ENCODE results near the gene ACTR5.

DNA sequence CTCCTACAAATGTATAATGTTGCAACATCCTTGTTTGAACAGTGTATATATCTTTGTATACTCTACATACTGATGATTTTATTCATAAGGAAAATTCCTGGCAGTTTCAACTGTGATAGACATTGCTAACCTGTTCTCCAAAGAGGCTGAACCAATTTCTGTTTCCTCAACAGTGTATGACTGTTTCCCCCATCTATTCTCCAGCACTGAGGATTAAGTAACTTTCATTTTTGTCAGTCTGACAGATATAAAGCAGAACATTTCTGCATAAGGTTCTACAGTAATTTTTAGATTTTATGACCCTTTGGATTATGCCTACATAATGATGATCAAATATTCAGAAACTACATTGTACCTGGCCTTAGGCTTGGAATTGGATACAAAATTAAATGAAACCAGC is 67.2 kb downstream of the ACTR5 start:
- TF ChIP-seq YY1 (IDR thresholded peaks at IDR 0.05; ENCODE audit: insufficient read depth, insufficient replicate concordance, low read depth, low read length) (no peak), DPF2 (CRISPR knock-in tag; IDR thresholded peaks at IDR 0.05; ENCODE audit: borderline replicate concordance, low read depth) (no peak), DNMT3B (CRISPR knock-in tag; conservative IDR thresholded peaks at IDR 0.05) (no peak), PAX8 (CRISPR knock-in tag; IDR thresholded peaks at IDR 0.05; ENCODE audit: borderline replicate concordance) (no peak)
- TF ChIP-seq, protein P1, sequence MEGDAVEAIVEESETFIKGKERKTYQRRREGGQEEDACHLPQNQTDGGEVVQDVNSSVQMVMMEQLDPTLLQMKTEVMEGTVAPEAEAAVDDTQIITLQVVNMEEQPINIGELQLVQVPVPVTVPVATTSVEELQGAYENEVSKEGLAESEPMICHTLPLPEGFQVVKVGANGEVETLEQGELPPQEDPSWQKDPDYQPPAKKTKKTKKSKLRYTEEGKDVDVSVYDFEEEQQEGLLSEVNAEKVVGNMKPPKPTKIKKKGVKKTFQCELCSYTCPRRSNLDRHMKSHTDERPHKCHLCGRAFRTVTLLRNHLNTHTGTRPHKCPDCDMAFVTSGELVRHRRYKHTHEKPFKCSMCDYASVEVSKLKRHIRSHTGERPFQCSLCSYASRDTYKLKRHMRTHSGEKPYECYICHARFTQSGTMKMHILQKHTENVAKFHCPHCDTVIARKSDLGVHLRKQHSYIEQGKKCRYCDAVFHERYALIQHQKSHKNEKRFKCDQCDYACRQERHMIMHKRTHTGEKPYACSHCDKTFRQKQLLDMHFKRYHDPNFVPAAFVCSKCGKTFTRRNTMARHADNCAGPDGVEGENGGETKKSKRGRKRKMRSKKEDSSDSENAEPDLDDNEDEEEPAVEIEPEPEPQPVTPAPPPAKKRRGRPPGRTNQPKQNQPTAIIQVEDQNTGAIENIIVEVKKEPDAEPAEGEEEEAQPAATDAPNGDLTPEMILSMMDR (CRISPR knock-in tag; IDR thresholded peaks at IDR 0.05) = no peak
- TF ChIP-seq, protein P2, sequence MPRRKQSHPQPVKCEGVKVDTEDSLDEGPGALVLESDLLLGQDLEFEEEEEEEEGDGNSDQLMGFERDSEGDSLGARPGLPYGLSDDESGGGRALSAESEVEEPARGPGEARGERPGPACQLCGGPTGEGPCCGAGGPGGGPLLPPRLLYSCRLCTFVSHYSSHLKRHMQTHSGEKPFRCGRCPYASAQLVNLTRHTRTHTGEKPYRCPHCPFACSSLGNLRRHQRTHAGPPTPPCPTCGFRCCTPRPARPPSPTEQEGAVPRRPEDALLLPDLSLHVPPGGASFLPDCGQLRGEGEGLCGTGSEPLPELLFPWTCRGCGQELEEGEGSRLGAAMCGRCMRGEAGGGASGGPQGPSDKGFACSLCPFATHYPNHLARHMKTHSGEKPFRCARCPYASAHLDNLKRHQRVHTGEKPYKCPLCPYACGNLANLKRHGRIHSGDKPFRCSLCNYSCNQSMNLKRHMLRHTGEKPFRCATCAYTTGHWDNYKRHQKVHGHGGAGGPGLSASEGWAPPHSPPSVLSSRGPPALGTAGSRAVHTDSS (CRISPR knock-in tag; conservative IDR thresholded peaks at IDR 0.05) = no peak
